ENCODE results near the gene SMAD4. TPM values are rescaled to one million over a fixed set of nuclear protein-coding genes. Genes with fewer than 3 reads are reported as not detected.

SMAD4 gene
- total RNA-seq, 1 experiment from 2014 or later = 75.8 TPM

GRCh38 chr18:51053814-51054213 lies 23.8 kb downstream of the SMAD4 start:
- intact Hi-C loops (cut with micrococcal nuclease) = loop anchor here (5.0 kb wide), 2 partner anchors 82 to 177 kb away; partner anchors contain the start of gene ME2
- Mint-ChIP-seq H3K4me1 (ENCODE audit: insufficient read depth, unreplicated experiment) (peaks cover 4% of the 10 kb centered on the region), H3K27ac (ENCODE audit: low read depth, unreplicated experiment) (no peak overlapping the region), H3K9me3 (ENCODE audit: unreplicated experiment) (no peaks in the 10 kb centered on the region), H3K4me3 (ENCODE audit: unreplicated experiment) (no peak overlapping the region), H3K27me3 (ENCODE audit: insufficient read depth, unreplicated experiment) (no peaks in the 10 kb centered on the region), H3K36me3 (ENCODE audit: insufficient read depth, unreplicated experiment) (peaks cover 52% of the 10 kb centered on the region)
- no peak for TF ChIP-seq CTCF (IDR thresholded peaks at IDR 0.05; ENCODE audit: unreplicated experiment)
- ChIA-PET CTCF (interaction anchor here (0.5 to 1.8 kb wide), 4 partner anchors 22 to 233 kb away, joined by 3 to 12 read pairs (median 5); partner anchors contain the start of gene MRO), POLR2A (interaction anchor here (0.6 to 4.9 kb wide), 4 partner anchors 15 to 213 kb away, joined by 3 to 42 read pairs (median 4); partner anchors contain the start of genes ELAC1 and SMAD4)
- DNase-seq (ENCODE audit: unreplicated experiment) = no peak
- BruUV-seq (replicated peaks) = no TSS peak

- ChIA-PET CTCF (interaction anchor here (0.6 to 1.8 kb wide), 5 partner anchors 10 to 234 kb away, joined by 3 to 12 read pairs (median 4); partner anchors contain the start of gene MRO), POLR2A (interaction anchor here (0.5 to 4.9 kb wide), 6 partner anchors 8 to 118 kb away, joined by 3 to 42 read pairs (median 4); partner anchors contain the start of genes ELAC1 and SMAD4)
- intact Hi-C loops (cut with micrococcal nuclease) = loop anchor here (5.0 kb wide), 2 partner anchors 82 to 177 kb away; partner anchors contain the start of gene ME2
- no peak for TF ChIP-seq CTCF (IDR thresholded peaks at IDR 0.05; ENCODE audit: unreplicated experiment)
- peaks cover 4% of the 10 kb centered on the region for H3K4me1 Mint-ChIP-seq (ENCODE audit: insufficient read depth, unreplicated experiment)
- H3K4me3 Mint-ChIP-seq (ENCODE audit: unreplicated experiment) = no peak overlapping the region
- no peaks in the 10 kb centered on the region for H3K27me3 Mint-ChIP-seq (ENCODE audit: insufficient read depth, unreplicated experiment)
- H3K9me3 Mint-ChIP-seq (ENCODE audit: unreplicated experiment) = no peaks in the 10 kb centered on the region
- no peak overlapping the region for H3K27ac Mint-ChIP-seq (ENCODE audit: low read depth, unreplicated experiment)
- no TSS peak for BruUV-seq (replicated peaks)
- no peak for DNase-seq (ENCODE audit: unreplicated experiment)
- peaks cover 55% of the 10 kb centered on the region for H3K36me3 Mint-ChIP-seq (ENCODE audit: insufficient read depth, unreplicated experiment)
These were observed 24.8 kb downstream of the SMAD4 start for GRCh38 chr18:51054764-51055163.

GRCh38 chr18:51059969-51060368 lies 30.0 kb downstream of the SMAD4 start:
- Mint-ChIP-seq H3K4me3 (ENCODE audit: unreplicated experiment) (no peak overlapping the region), H3K27ac (ENCODE audit: low read depth, unreplicated experiment) (no peak overlapping the region), H3K27me3 (ENCODE audit: insufficient read depth, unreplicated experiment) (no peaks in the 10 kb centered on the region), H3K9me3 (ENCODE audit: unreplicated experiment) (no peaks in the 10 kb centered on the region), H3K4me1 (ENCODE audit: insufficient read depth, unreplicated experiment) (no peaks in the 10 kb centered on the region), H3K36me3 (ENCODE audit: insufficient read depth, unreplicated experiment) (peaks cover 70% of the 10 kb centered on the region)
- POLR2A ChIA-PET = interaction anchor here (0.8 to 1.4 kb wide), 4 partner anchors 8 to 182 kb away, joined by 3 to 5 read pairs (median 4); partner anchors contain the start of gene ELAC1
- intact Hi-C loops (cut with micrococcal nuclease) = no loop called here
- BruUV-seq (replicated peaks) = no TSS peak
- DNase-seq (ENCODE audit: unreplicated experiment) = no peak
- TF ChIP-seq CTCF (IDR thresholded peaks at IDR 0.05; ENCODE audit: unreplicated experiment) = no peak
- CTCF ChIA-PET = interaction anchor here (0.6 to 1.6 kb wide), 5 partner anchors 8 to 563 kb away, joined by 3 to 4 read pairs (median 3); partner anchors contain the start of gene MRO

- H3K4me1 Mint-ChIP-seq (ENCODE audit: insufficient read depth, unreplicated experiment) = peaks cover 6% of the 10 kb centered on the region
- peaks cover 74% of the 10 kb centered on the region for H3K36me3 Mint-ChIP-seq (ENCODE audit: insufficient read depth, unreplicated experiment)
- no peak overlapping the region for H3K27ac Mint-ChIP-seq (ENCODE audit: low read depth, unreplicated experiment)
- TF ChIP-seq CTCF (IDR thresholded peaks at IDR 0.05; ENCODE audit: unreplicated experiment) = no peak
- DNase-seq (ENCODE audit: unreplicated experiment) = no peak
- no peaks in the 10 kb centered on the region for H3K27me3 Mint-ChIP-seq (ENCODE audit: insufficient read depth, unreplicated experiment)
- ChIA-PET CTCF (interaction anchor here (0.6 to 5.5 kb wide), 2 partner anchors 12 to 190 kb away, joined by 3 to 22 read pairs; no protein-coding TSS in a partner anchor), POLR2A (interaction anchor here (2.3 kb wide), 1 partner anchor 34 kb away, joined by 6 read pairs; the partner anchor contains the start of gene SMAD4)
- H3K9me3 Mint-ChIP-seq (ENCODE audit: unreplicated experiment) = no peaks in the 10 kb centered on the region
- no peak overlapping the region for H3K4me3 Mint-ChIP-seq (ENCODE audit: unreplicated experiment)
- intact Hi-C loops (cut with micrococcal nuclease) = no loop called here
- BruUV-seq (replicated peaks) = no TSS peak
These were observed 34.2 kb downstream of the SMAD4 start for GRCh38 chr18:51064256-51064655.

All from MCF 10A (cell line).